ENCODE results near the gene CACNA1C.

CACNA1C gene

DNA sequence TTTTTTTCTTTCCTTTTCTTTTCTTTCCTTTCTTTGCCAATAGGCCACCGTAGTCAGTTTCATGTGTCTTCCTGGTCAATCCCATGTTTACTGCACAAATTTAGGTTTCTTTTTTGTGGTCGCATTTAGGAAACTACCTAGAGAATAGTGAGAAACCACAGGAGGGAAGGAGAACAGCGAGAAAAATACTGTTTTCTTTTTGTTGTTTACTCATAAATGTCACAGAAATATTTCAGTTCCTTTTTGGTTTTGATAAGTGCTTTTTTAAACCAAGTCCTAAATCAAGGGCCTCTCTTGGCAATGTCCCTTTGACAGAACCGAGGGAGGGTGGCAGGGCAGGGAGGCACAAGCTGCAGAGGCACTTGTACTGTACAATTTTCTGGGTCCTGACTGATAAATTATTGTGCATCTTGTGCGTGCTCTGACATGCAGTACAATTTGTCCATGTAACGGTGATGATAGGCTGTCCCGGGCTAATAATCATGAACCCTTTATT, 326.1 kb downstream of the CACNA1C start:
- FAIRE-seq, result no peak

DNA sequence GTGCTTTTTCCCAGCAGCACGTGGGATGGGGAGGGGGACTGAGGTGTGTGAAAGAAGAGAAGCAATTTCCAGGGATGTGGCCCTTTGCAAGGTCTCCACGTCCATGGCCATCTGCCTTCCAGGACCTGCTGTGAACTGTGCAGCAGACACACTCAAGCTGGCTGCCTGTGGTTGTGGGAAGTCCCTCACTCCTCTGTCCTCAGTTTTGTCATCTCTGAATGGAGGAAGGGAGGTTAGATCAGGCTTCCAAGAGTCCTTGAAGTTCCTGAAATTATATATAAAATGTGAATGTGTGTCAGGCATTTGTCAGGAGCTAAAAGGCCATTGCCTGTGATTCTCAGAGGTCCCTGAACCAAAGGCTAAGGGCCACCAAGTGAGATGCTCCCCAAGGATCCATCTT, 328.2 kb downstream of the CACNA1C start:
- FAIRE-seq, result no peak

DNA sequence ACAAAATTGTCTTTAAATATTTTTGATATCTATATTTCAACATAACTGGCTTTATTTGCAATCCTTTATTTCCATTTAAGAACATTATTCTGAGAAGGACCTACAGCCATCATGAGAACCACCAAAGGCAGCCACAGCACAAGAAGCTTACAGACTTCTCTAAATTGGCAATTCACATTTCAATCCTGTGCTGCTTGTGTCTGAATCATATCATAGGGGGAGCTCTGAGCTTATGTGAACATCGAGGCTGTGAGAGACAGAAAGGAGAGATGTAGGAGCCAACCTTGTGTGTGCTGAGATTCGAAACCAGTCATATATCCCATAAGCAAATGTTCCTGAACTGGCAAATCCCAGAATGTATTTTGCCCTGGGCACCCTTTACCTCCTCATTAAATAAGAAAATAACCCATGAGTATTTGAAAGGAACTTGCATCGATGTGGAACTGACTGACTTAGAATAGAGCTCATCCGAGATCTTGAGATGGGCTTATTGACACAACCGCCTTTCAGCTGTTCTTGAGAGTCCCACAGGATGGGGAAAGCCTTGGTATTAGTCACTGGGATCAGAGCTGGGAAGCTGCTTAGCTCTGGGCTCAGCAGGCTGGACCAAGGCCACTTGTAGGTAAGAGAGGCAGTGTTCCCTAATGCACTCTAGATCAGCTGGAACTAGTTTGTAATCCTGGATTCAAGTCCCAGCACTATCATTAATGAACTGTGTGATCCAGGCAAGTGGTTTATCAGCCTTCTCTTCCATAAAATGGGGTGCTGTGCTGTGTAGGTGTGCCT, 329.8 kb downstream of the CACNA1C start:
- no peak for FAIRE-seq

DNA sequence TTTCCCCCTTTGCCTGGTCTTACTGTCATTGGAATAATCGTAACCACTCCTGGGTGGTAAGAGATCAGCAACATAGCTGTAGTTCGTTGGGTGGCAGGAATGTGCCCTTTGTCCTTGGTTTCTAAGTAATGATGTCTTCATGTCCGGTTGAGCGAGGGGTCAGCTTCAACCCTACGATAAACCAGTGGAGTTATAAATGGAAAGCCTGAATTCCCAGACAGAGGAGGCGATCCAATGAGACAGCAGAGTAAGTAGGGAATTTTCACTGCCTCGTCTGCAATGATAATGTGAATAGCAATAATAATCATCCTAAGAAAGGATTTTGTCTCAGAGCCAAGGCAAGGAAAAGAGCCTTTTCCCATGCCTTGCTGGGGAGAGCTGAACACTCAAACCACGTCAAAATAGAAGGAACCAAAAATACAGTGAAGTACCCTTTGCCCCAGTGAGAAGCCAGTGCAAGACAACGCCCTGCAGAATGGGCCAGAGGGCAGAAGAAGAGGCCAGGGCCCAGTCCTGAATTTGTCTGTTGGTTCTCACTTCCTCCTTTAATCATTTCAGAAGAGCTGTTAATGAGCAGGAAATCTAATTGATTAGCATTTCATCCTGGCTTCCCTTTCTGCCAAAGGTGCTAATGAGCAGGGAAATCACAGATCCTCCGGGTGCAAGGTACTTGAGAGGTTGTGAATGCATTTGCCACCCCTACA, 330.7 kb downstream of the CACNA1C start:
- no peak for FAIRE-seq

DNA sequence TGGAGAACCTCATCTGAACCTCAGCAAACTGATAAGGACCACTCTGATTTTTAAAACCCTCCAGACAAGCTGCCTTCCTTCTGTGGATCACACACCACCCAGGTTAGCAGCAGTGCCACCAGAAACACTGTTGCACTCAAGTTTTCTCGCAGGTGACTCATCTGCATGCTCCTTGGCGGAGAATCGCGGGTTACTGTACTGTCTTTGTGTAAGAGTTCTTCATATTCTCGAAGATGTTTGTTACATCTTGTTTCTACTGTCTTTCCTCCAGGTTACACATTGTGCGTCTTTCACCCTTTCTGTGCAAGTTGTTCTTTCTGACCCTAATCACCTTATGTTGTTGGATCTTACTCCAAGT, 331.2 kb downstream of the CACNA1C start:
- FAIRE-seq, result no peak

DNA sequence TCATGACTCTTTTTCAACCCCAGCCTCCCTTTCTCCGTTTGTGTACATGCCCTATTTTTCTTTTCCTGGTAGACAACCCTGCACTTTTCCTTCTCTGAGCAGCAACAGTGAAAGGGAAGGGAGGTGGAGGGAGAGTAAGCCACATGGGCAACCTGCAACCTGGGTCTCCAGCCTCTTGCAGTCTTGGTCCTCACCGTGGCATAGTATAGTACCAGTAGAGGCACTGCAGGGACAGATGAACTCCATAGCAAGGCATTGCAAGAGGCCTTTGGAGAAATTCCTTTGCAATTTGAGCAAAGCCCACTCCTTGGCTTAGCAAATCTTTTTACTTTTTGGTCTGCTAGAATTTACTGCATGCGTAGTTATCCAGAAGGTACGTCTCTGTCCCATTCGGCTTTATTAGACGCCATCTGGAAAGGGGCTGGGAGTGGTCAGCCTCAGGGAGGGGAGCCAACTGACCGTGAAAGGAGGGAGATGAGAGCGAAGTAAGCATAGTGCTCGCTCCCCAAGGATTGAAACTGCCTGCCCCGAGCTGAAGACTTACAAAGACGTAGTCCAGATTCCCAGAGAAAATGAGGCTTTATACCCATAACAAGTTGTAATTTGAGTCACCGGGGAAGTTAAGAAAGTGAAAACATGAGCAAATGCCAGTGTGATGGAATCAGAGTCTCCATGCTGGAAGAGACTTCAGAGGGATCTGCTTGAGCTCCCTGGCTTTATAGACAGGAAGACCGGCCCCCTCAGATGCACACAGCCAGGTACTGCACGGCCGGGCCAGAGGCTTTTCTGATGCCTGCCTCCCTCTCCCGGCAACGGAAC, 332.0 kb downstream of the CACNA1C start:
- no peak for FAIRE-seq

DNA sequence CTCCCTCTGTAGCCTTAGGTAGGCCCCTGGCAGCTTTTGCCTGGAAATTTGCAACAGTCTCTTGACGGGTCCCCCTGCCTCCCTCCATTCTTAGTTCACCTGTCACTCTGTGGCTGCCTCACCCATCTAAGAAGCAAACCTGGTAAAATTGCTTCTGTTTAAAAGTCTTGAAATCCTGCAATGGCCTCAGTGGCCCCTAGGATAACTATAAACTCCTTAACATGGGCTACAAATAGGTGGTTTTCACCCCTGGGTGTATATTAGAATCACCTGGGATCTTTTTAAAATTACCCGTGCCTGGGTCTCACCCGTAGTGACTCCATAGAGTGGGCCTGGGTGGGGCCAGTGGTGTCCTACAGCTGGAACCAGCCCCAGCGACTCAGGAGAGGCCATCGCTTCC, 332.7 kb downstream of the CACNA1C start:
- no peak for FAIRE-seq

DNA sequence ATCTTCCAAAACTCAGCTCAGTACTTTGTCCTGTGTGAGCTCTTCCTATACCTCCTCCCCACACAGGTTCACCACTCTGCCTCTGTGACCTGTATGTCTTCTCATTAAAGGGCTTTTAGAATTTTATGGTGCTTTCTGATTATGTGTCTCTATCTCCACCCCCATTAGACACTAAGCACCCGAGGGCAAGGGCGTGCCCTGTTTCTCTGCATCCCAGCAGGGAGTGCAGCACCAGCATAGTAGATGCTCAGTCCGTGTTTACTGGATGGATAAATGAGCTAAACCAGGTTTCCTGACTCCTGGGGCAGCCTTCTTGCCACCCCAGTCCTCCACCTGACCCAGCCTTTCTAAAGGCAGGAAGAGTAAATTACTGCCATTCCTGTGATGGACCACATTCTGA, 333.8 kb downstream of the CACNA1C start:
- no peak for FAIRE-seq

DNA sequence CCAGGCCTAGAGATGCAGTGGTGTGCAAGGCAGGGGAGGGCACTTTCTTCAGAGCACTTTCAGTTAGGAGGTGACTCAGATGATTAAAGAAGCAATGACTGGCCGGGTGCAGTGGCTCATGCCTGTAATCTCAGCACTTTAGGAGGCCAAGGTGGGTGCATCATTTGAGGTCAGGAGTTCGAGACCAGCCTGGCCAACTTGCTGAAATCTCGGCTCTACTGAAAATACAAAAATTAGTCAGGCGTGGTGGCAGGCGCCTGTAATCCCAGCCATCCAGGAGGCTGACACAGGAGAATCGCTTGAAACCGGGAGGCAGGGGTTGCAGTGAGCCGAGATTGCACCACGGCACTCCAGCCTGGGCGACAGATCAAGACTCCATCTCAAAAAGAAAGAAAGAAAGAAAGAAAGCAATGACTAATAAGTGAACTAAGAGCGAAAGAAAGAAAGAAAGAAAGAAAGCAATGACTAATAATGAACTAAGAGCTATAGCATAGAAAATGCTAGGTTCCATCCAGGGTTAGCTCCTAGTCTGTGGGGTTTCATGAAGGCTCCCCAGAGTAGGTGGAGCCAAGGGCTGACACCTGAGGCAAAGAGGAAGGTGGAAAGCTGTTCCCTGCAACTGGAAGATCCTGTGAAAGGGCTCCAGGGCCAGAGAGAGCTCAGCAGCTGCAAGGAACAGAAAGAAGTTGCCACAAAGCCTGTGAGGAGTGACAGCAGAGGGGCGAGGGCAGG, 334.5 kb downstream of the CACNA1C start:
- FAIRE-seq, result no peak

DNA sequence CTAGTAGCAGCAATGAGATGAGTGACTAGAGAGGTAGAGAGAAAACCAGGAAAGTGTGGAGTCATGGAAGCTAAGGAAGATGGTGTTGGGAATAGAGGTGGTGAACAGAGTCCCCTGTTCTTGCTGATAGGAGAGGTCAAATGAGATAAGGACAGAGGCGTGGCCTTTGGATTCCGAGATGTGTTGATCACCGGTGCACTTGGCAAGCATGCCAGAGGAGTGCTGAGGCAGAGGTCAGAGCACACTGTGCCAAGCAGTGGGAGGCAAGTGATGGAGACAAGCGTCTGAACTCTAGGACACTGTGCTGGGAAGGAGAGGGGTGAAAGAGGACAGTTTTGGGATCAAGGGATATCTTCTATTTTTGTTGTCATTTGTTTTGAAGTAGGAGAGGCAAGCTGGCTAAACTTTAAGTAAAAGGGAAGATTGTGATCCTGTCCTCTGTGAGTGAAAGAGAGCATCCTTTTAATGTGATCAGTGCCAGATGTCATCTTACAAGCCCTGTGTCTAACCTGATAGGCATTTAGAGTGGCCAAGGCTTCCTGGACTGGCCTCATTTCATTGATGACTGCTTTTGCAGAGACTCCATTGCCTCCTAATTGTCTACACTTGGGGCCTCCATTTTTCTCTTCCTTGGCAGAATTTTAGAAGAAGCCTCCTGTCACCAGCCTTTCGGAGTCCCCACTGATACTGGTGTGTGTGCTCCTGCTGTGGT, 336.4 kb downstream of the CACNA1C start:
- FAIRE-seq, result no peak

DNA sequence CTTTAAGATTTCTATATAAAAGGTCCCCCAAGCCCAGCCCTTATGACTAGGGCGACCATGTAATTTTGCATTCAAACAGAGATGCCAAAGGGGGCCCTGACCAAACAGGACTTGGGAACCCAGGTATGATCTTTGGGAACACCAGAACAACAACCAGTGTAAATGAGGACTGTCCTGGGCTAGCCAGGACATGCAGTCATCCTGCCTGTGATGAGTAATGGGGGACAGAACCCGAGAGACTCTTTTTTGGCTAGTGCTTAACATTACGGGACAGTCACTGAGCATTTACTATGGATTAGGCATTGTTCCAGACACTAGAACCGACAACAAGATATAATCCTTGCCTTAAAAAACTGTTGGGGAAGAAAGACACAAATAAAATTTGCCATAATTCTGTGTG, 337.3 kb downstream of the CACNA1C start:
- FAIRE-seq, result no peak

DNA sequence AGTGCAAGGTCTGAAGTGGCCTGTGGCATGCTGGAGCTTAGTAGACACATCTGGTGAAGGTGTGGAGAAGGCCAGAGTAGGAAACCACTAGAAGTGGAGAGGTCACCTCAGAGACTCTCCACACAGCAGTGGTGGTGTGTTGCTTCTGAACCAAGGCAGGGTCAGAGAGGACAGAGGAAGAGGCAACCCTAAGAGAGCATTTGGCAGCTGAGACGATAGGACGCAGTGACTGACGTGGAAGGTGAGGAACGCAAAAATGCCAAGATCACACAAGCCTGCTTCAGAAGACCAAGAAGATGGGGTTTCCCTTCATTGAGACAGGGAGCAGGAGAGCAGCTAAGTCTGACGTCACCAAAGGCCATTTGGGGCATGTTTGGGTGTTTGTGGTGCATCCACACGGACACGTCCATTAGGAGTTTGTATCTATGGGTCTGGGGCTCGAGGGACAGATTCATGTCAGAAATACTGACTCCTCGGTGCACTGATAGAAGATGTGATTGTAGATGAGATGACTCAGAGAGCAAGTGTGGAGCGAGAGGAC, 338.1 kb downstream of the CACNA1C start:
- no peak for FAIRE-seq

DNA sequence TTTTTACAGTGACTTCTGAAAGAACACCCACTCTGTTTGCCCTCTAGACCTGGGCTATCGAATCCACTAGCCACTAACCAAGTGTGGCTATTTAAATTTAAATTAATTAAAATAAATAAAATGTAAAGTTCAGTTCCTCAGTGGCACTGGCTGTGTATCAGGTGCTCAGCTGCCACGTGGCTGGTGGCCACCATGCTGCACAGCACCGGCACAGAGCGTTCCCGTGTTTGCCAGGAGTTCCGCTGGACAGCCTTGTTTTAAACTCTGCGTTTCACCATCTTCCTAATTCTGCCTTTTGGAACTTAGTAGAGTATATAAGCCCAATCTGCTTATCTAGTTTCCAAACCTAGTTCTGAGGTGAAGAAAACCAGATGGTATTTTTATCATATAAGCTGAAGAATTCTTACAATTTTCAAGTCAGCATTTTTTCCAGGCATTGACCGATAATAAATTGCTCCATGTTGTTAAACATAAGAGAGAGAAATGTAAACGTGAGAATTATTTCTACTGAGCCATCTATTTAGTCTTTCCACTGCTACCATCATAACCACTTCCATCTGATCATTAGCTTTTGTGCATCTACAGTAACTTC, 339.0 kb downstream of the CACNA1C start:
- no peak for FAIRE-seq

DNA sequence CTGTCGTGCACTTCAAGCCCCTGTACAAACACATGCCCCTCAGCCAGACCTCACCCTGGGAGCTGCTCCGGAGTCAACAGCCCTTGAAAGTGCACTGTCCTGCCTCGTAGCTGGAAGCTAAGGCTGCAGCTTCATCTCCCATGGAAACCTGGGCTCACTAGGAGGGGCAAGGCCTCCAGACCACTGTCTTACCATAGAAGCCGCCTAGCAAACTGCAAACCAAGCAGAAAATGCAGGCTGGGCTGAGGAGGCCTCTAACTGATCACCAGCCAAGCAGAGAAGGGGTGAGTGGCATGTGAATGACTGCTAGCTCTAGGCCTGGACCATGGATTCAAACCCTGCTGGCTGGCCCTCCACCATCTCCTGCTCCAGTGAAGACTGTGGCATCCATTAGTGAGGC, 340.2 kb downstream of the CACNA1C start:
- no peak for FAIRE-seq

DNA sequence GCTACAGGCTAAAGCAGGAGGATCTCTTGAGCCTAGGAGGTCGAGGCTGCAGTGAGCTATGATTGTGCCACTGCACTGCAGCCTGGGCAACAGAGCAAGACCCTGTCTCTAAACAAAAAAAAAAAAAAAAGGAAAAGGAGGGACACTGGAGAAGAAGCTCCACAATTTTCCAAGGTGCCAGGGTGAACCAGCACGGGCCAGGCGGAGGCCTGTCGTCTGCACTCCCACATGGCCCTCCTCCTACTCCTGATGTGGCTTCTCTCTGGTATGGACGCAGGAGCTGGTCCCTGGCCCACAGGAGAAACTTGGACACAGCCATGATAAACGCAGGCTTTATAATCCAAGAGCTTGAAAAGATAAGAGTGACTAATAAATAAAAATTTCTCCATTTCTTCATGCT, 341.2 kb downstream of the CACNA1C start:
- no peak for FAIRE-seq

DNA sequence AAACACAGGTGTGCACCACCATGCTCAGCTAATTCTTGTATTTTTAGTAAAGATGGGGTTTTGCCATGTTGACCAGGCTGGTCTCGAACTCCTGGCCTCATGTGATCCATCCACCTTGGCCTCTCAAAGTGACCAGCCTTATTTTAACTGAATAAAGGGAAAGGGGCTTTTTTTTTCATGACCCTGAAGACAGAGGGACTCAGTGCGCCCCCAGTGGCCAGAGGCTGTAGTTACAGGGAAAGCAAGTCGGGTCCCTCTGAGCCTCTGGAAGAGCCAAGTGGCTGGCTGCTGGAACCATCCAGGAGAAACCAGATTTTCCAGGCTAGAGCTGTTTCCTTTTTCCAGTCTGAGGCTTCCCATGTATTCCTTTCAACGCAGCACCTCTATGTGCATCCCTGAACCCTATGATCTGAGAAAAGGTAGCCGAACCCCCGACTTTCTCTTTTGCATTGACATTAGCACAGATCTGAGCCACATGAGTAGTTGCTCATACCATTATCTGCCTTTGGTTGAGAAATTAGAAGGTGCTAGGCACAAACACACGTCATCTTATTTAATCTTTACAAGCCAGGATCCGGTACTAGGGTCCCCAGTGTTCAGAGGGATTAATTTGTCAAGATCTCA, 342.7 kb downstream of the CACNA1C start:
- FAIRE-seq, result no peak

DNA sequence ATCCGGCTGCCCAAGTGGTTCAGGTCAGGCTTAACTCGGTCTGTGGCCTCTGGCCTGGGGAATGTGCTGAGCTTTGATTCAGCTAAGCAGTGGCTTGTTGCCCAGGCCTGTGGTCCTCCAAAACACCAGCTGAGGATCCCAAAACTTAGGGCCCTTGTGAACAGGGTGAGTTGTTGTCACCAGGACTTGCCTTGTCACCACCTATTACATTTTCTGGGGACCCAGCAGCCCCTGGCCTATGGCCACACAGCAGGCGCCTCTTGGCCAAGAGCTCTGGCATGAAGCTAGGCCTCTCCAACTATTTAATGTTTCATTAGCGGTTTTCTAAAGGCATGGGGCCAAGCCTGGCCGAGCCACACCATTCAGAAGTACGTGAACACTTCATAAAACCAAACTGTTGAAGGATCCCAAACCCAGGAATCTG, 343.7 kb downstream of the CACNA1C start:
- FAIRE-seq, result no peak

DNA sequence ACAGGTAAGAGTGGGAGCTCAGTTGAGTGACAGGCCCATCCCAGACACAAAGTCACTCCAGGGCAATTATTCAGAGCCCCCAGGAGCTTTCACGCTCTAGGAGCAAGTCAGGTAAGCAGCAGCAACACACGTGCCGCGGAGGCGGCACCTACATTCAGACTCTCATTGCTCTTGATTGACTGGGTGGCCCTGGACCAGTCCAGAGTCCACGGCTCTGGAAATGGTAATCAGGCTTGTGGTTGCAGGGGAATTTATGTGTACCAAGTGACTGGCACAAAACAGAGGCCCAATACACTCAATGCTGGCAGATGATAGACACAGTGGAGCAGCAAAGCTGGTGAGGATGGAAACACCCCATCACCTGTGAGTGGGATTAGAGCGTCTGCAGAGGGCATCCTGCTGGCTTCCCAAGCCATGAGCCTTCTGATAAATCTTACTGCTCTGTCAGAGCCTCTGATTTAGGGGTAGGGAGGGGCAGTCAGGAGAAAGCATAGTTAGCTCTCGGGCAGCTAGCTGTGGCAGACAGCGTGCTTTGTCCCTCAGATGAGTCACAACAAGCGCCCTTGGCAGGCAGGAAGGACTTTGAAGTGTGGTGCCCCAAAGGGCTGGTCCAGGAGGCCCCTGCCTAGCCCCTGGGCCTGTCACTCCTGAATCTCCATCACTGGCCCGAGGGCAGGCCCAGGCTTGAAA, 344.7 kb downstream of the CACNA1C start:
- no peak for FAIRE-seq

DNA sequence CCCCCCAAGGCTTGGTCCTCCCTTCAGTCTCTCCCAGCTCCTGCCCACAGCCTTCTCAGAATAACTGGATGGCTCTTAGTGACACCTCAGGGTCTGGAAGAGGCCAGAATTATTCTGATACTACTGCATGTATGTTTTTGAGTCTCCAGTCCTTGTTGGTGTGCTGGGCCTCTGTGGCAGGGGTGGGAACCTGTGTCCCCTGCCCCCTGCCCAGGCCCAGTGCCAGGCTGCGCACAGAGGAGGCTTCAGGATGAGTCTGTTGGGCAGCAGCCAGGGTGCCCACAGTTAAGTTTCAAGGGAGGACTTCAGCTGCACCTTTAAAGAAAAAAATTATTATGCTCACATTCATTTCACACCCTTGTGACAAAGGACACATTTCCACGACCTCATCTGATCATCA, 348.3 kb downstream of the CACNA1C start:
- no peak for FAIRE-seq

DNA sequence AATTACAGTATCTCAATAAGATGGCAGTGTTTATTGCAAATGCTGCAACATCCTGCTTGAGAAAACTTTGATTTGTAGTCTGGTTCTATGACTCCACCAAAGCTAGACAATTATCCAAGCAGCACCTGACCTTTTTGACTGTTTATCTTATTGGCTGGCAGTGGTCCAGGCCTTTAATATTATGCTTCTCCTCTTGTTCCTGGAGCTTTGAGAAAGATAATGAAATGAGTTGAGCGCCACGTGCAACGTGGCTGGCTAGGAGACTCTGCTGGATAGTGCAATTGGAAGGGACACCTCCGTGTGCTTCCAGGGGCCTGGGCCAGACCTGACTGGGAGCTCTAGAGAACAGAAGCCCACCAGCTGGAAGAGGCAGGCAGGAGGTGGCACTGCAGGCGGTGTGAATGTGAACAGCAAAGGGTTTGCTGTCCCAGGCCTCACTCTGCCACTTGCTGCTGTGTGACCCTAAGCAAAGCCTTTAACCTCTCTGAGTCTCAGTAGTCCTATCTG, 349.3 kb downstream of the CACNA1C start:
- no peak for FAIRE-seq
